ENCODE data around the gene ARID1A.
A peak's percentile ranks its signal among the peaks of the same experiment; 100 is the strongest.
"Not testable (repeated sequence)": the region's sequence is repeated elsewhere in the genome, so short reads cannot be mapped to it uniquely, and the experiment has no call there.

Gene ARID1A

GRCh38 chr1:26695356-26696118, at the start of gene ARID1A:
Gene ARID1A (plus strand): TSS chr1:26696015. CDS start chr1:26696404, 389 bp downstream.
- peak; percentile 95 for DNase-seq

DNA sequence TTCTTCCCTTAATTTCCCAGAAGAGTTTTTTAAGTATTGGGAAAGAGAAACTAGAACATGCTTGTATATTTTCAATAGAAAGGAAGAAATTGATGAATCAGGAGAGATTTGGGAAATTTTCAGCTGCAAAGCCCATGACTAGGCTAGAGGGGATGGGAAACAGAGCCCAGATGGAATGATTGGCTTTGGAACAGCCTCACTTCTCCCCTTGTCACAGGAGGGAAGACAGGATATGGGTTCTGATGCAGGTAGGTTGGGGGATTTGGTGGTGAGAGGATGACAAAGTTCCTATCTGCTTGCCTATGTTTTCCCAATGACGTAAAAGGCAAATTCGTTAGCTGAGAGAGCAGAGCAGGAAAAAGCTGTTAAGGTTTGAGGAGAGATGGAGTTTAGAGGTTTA, 31.0 kb upstream of the ARID1A start:
- no peak for DNase-seq

DNA sequence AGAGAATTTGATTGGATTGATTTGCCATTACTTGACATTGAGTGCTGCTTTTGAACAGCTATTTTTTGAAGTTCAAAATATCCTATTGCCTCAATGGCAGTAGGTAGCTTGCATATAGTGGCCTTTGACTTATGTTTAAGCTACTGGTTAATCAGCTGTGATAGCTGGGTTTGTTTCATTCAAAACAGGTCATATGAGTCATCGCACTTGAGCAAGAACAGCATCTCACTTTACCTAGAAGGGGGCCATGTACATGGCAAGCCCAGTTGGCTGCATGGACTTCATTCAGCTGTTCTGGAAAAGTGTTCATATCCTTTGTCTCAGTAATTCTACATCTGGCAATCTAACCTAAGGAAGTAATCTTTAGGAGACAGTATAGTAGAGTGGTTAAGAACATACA, 29.0 kb upstream of the ARID1A start:
- DNase-seq = no peak

DNA sequence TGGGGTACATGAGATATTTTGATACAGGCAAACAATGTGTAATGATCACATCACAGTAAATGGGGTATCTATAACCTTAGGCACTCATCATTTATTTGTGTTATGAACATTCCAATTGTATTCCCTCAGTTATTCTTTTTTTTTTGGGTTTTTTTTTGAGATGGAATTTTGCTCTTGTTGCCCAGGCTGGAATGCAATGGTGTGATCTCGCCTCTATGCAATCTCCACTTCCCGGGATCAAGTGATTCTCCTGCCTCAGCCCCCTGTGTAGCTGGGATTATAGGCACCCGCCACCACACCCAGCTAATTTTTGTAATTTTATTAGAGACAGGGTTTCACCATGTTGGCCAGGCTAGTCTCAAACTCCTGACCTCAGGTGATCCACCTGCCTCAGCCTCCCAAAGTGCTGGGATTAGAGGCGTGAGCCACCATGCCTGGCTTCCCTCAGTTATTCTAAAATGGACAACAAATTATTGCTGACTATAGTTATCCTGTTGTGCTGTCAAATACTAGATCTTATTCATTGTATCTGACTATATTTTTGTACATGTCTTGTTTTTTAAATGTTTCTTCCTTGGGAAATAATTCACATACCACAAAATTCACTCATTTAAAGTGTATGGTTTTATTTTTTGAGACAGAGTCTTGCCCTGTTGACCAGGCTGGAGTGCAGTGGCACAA, 27.6 kb upstream of the ARID1A start:
- not testable (repeated sequence) for DNase-seq

DNA sequence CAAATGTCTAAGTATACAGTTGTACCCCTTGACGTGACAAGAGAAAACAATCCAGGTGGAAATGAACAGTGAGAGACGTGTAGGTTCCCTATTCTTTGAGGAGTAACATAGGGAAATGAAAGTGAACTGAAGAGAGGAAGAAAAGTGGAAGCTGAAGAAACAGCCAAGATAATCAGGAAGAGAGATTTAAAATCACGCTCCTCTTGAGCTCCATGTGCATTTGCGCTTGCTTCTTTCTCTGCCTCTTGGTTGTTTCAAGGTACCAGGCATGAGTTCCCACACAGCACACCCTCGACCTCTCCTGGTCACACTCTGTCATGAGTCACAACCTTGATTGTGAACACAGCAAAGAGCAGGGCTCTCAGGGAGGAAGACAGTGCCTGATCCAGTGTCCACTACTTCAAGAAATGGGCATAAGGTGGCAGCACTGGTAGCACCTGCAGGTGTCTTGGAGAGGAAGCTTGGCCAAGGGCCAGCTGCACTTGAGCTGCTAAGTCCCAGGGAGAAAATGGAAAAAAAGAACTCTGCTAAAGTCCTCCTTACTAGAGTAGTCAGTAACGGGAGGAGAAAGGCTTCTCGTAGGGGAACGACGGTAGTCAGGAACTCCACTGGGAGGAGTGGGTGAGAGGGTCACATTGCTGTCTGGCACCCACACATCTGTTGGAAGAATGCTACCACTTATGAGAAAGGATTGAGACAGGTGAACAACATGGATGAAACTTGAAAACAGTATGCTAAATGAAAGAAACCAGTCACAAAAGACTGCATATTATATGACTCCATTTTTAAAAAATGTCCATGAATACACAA, 18.3 kb upstream of the ARID1A start:
- peak; percentile 70 for DNase-seq

DNA sequence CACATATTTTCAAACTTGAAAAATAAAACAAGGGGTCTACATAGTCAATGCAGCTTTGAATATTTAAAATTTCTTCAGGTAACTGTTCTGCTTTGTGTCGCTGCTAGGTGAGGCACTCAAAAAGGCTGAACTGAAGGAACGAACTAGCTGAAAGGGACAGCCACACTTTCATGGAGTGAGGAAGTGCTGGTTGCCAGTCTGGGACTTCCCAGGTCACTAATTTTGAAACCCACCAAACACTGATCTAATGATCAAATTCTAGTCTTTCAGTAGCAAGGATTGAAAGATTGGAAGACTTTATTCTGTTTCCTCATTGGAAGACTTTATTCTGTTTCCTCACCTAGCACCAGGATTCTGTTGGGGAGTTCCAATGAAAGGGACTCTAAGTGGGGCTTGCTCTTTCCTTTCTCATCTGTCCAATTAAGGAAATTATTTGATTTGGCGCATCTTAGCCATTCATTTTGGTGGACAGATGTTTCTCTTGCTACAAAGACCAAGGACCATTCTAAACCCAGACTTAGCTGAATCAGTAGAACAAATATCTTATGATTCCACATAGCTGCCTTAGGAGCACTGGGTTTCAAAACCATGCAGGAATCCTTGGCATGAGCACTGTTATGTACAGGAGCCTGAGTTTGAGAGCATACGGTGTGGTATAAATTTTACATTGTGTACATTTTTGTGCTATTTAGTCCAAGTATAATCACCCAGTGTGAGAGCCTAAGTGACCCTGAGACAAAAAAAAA, 10.9 kb upstream of the ARID1A start:
- no peak for DNase-seq

GRCh38 chr1:26686795-26687194, 9.0 kb upstream of the ARID1A start:
- no peak for DNase-seq

GRCh38 chr1:26689504-26689903, 6.3 kb upstream of the ARID1A start:
- DNase-seq = no peak

DNA sequence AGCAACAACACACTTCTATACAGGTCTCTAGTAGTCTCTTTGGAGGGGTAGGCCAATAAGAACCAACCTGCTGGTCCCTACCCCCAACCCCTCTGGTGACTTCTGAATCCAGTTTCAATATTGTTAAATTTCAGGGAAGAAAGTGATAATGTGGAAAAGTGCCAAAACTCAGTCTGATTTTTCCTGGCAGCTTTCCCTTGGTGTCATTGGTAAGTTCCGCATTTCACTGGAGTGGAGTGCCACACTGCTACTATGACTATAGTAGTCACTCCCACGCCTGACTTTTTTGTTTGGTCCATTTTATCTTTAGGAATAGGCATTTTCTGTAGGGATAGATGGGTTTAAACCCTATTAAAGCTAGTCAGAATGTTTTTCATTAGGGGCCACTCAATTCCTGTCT, 5.7 kb upstream of the ARID1A start:
- no peak for DNase-seq

- DNase-seq = no peak
Measured at GRCh38 chr1:26690576-26691031, 5.2 kb upstream of the ARID1A start.

GRCh38 chr1:26692211-26692792, 3.5 kb upstream of the ARID1A start:
- peak; percentile 84 for DNase-seq

GRCh38 chr1:26692793-26693490, 2.9 kb upstream of the ARID1A start:
- DNase-seq = peak; percentile 95

GRCh38 chr1:26693599-26694572, 1.9 kb upstream of the ARID1A start:
- no peak for DNase-seq

DNA sequence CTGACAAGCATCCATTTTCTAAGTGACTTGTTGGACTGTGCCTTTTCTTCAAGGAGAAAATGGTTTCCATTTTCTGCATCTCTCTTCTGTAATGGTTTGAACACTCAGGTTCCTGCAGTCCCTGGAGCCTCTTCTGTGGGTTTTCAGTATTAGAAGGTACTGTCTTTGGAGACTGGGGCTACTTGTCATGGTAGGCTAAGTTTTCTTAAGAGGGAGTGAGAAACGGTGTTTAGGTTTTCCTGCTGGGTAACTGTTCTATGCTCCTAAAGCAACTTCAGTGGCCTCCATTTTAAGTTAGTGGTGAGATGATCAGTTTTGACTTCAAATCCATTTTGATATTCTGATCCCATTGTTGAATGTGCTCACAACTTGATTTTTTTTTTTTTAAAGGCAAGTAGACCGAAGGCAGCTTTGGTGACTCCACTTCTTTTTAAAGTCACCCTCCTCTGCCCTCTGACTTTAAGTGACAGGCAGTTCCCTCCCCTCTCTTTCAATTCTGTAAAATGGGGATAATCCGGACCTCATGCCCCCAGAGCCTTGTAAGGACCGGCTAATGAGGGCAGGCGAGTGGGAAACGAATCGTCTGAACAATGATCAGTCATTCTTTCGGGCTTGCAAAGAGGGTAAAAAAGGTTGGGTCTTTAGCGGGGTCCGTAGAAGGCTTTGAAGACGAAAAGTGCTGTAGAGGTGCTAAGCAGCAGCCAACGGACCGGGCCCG, 1.0 kb upstream of the ARID1A start:
- DNase-seq = no peak

- DNase-seq = no peak
Measured at GRCh38 chr1:26696119-26696653, 371 bp downstream of the ARID1A start.

- peak; percentile 24 for DNase-seq
Measured at GRCh38 chr1:26696654-26697430, 1.0 kb downstream of the ARID1A start.

GRCh38 chr1:26697431-26697977, 1.7 kb downstream of the ARID1A start:
- DNase-seq = no peak

Data from midbrain (tissue), 1 donor.